LNCaP clone FGC (cell line): ENCODE measurements around the gene AK8.
A peak's percentile ranks its signal among the peaks of the same experiment; 100 is the strongest.

ENCODE experiments used
- DNase-seq: peaks from one replicate; pipeline ENCODE4 v3.0.0-alpha.2; 2011; ENCODE audit warnings: low read depth
- H3K4me3 ChIP-seq: 2 replicates; pipeline ENCODE4 v1.5.1; 2011; ENCODE audit warnings: mild to moderate bottlenecking, low read depth, low read length, control low read depth
- TF ChIP-seq, protein P1 (sequence below): IDR thresholded peaks from 2 replicates; pipeline ENCODE4 v1.5.1; 2012; ENCODE audit warnings: mild to moderate bottlenecking; ENCODE audit not compliant: control insufficient read depth, insufficient read depth; ENCODE audit errors: extremely low read depth

Gene AK8

DNA sequence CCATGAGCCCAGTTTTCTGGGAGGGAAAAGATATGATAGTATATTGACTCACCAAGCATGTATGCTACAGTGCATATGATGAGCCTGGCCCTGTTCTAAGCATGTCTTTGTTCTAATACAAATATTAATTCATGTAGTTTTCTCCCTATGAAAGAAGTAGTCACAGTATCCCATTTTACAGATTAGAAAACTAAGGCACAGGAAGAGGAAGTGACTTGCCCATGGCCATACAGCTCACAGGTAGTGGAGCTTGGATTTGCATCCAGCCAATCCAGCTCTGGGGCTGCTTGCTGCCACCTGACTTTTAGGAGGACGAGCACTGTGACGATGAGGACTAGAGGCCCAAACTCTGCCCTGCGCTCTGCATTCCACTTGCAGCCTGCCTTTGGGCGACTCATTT is 76.4 kb downstream of the AK8 start:
- no peak overlapping the region for H3K4me3 ChIP-seq
- TF ChIP-seq, protein P1, sequence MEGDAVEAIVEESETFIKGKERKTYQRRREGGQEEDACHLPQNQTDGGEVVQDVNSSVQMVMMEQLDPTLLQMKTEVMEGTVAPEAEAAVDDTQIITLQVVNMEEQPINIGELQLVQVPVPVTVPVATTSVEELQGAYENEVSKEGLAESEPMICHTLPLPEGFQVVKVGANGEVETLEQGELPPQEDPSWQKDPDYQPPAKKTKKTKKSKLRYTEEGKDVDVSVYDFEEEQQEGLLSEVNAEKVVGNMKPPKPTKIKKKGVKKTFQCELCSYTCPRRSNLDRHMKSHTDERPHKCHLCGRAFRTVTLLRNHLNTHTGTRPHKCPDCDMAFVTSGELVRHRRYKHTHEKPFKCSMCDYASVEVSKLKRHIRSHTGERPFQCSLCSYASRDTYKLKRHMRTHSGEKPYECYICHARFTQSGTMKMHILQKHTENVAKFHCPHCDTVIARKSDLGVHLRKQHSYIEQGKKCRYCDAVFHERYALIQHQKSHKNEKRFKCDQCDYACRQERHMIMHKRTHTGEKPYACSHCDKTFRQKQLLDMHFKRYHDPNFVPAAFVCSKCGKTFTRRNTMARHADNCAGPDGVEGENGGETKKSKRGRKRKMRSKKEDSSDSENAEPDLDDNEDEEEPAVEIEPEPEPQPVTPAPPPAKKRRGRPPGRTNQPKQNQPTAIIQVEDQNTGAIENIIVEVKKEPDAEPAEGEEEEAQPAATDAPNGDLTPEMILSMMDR = no peak
- no peak for DNase-seq

- TF ChIP-seq, protein P1 = peak; percentile 93
- peak; percentile 70 for DNase-seq
- H3K4me3 ChIP-seq = no peak overlapping the region
Measured at GRCh38 chr9:132800038-132800648, 77.9 kb downstream of the AK8 start.

GRCh38 chr9:132798817-132799790 is 79.0 kb downstream of the AK8 start:
- no peak for DNase-seq
- H3K4me3 ChIP-seq = no peak overlapping the region
- TF ChIP-seq, protein P1 = peak; percentile 33

DNA sequence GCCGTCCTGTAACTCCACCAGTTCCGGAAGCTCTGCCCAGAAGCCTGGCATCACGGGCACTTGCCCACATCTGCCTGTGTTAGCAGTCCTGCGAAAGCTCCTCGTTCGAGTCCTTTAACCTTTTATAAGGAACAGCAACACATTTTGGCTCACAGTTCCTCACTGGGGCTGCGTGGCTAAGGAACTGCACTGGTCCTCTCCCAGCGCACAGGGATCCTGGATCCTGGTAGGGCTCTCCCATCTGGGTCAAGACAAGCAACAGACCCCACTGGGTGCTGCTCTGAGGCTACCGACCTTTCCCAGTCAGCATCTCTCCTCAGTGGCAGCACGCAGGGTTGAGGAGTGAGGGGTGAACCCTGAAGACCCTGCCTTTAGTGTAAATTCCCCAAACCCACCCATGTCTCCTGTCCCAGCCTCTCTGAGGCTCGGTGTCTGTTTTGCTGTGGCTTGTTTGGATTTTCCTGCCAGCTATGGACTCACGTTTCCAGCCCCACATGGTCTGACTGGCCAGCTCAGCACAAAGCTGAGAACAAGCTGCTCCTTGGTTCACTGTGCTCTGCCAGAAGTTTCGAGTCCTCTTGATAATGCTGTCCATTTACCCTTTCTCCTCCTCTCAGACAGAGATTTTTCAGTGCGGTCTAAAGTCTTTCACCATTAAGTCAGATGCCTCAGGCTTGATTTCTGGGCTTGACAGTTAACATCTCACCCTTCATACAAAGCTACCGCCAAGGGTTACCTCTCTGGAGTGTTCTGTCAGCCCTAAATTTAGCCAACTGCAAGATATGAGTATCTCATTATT is 80.0 kb downstream of the AK8 start:
- H3K4me3 ChIP-seq = no peak overlapping the region

GRCh38 chr9:132795511-132796303 is 82.4 kb downstream of the AK8 start:
- no peak for DNase-seq
- TF ChIP-seq, protein P1 = no peak

More for the DNA sequence above, 80.0 kb downstream of the AK8 start:
- TF ChIP-seq, protein P1 = no peak
- no peak for DNase-seq

More at GRCh38 chr9:132795511-132796303, 82.4 kb downstream of the AK8 start:
- H3K4me3 ChIP-seq = no peak overlapping the region
